Activated gamma-delta T cell (primary cell): Measurements from ENCODE around the gene SPATC1L.
"Not testable (repeated sequence)": the region's sequence is repeated elsewhere in the genome, so short reads cannot be mapped to it uniquely, and the experiment has no call there.

ENCODE experiments used
- DNase-seq: peaks from one replicate; lab custom pipeline; 2025; lab: John Stamatoyannopoulos, UW

The SPATC1L gene

GRCh38 chr21:46183337-46183909, 836 bp downstream of the SPATC1L start:
- DNase-seq, result not testable (repeated sequence)

GRCh38 chr21:46182548-46183336, 1.5 kb downstream of the SPATC1L start:
- DNase-seq, result no peak

- no peak for DNase-seq
These were observed 2.2 kb downstream of the SPATC1L start for GRCh38 chr21:46181953-46182547.

DNA sequence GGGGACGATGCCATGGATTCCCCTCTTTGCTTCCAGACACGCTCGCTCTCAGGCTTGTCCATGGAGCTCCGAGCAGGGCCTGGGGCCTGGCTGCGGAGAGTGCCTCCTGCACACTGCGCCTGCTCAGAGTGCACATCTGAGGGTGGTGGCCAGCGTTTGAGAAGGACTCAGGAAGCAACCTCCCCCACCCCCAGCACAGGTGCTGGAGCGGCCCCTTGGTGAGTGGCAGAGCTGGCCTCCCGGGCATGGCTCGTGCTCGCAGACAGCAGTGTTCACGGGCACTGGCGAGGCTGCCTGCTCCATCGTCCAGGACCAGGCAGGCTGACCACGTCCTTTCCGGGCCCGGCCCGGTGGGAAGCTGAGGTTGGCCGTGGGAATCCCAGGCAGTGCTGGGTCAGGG, 2.8 kb downstream of the SPATC1L start:
- no peak for DNase-seq

- DNase-seq, result no peak
These were observed 3.4 kb downstream of the SPATC1L start for GRCh38 chr21:46180778-46181391.

- no peak for DNase-seq
These were observed 4.1 kb downstream of the SPATC1L start for GRCh38 chr21:46180079-46180722.

- no peak for DNase-seq
These were observed 4.6 kb downstream of the SPATC1L start for GRCh38 chr21:46179708-46180078.

DNA sequence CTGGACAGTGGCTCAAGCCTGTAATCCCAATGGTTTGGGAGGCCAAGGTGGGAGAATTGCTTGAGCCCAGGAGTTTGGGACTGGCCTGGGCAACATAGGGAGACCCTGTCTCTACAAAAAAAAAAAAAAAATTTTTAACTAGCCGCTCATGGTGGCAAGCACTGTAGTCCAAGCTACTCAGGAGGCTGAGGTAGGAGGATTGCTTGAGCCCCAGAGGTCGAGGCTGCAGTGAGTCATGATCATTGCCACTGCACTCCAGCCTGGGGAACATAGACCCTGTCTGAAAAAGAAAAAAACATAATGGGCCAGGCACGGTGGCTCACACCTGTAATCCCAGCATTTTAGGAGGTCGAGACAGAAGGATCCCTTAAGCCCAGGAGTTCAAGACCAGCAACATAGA, 5.3 kb downstream of the SPATC1L start:
- DNase-seq, result no peak

- DNase-seq, result not testable (repeated sequence)
These were observed 7.7 kb downstream of the SPATC1L start for GRCh38 chr21:46176443-46177129.

GRCh38 chr21:46173573-46173972, 10.7 kb downstream of the SPATC1L start:
- DNase-seq, result no peak

DNA sequence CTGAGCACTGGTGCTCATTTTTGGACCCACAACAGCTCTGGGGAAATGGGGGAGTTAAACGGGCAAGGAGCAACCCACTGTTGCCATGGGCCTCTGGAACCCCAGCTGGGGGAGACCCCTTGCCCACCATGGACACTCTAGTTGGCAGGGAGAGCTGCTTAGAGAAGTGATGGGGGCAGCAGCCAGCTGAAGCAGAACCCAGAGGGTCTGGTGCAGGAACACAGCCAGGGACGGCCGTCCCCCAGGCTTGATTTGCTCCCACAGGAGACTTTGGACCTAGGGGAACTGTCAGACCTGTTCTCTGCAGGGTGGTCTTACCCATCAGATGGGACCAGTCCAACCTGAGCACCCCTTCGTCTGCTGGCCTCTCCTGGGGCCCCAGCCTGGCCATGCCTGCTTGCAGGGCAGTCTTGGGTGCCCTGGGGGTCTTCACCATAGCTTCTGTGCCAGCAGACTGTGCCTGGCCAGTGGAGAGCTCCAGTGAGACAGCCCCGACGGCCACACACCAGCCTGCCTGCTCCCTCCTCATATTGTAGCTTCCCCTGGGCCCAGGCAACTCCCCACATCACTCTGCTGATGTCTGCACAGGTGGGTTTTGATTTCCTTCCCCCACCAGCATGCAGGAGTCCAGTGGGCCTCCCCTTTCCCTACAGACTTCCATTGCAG, 11.3 kb downstream of the SPATC1L start:
- no peak for DNase-seq

GRCh38 chr21:46171996-46172862, 12.0 kb downstream of the SPATC1L start:
- DNase-seq, result no peak

GRCh38 chr21:46171585-46171984, 12.7 kb downstream of the SPATC1L start:
- no peak for DNase-seq

DNA sequence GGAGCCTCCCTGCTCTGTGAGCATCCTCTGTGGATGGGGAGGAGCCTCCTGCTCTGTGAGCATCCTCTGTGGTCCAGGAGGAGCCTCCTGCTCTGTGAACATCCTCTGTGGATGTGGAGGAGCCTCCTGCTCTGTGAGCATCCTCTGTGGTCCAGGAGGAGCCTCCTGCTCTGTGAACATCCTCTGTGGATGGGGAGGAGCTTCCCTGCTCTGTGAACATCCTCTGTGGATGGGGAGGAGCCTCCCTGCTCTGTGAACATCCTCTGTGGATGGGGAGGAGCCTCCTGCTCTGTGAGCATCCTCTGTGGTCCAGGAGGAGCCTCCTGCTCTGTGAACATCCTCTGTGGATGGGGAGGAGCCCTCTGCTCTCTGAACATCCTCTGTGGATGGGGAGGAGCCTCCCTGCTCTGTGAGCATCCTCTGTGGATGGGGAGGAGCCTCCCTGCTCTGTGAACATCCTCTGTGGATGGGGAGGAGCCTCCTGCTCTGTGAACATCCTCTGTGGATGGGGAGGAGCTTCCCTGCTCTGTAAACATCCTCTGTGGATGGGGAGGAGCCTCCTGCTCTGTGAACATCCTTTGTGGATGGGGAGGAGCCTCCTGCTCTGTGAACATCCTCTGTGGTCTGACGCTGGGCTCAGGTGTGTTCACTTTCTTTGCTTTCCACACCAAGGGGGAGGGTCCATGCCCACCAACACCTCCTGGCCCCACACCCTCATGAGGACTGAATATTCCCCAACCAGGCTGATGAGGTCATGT, 13.6 kb downstream of the SPATC1L start:
- DNase-seq, result not testable (repeated sequence)

DNA sequence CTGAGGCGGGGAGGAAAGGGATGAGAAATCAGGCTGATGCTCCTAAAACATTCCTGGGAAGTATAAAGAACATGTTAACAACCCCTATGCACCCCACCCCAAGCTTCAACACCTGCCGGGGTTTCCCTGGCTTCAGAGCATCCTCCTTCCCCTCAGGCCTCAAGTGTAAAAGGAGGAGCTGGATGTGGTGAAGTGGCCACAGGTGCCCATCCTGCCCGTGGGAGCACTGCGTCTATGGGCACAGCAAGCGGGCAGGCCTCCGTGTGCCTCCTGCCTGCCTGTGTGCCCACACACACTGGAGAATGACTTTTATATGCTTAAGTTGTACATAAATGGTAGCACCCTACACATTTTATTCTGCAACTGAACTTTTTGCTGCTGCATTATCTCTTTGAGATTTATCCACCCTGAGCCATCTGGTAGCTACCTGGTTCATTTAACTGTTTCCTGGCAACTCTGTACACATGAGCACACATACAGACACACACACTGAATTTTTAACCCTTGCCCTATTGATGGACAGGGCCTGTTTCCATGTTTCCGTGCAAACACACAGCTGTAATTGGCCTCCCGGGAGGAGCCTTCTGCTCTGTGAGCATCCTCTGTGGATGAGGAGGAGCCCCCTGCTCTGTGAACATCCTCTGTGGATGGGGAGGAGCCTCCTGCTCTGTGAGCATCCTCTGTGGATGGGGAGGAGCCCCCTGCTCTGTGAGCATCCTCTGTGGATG, 15.4 kb downstream of the SPATC1L start:
- no peak for DNase-seq

GRCh38 chr21:46168238-46168637, 16.0 kb downstream of the SPATC1L start:
- no peak for DNase-seq

GRCh38 chr21:46165098-46165497, 19.2 kb downstream of the SPATC1L start:
- DNase-seq, result no peak

DNA sequence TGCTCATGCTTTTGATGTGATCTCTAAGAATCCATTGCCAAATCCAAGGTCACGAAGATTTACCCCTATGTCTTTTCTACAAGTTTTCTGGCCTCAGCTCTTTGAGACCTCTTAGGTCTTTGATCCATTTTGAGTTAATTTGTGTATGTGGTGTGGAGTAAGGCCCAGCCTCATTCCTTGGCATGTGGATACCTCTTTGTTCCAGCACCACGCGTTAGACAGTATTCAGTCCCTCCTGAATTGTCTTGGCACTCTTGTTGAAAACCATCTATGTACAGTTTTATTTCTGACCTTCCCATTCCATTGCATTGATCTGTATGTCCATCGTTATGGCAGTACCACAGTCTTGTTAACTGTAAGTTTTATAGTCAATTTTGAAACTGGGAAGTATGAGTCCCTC, 20.9 kb downstream of the SPATC1L start:
- DNase-seq, result no peak
